Uterus (tissue), 2 donors: ENCODE data around the gene DDX3X.

Experiments used
- POLR2A ChIP-seq, 2 donors: fragments of 450-650 bp; IDR thresholded peaks; one replicate each; pipeline ENCODE4 v1.6.1; 2016; ENCODE audit warnings: antibody characterized with exemption in 2 of 2, mild to moderate bottlenecking in 1 of 2, moderate library complexity in 1 of 2
- TF ChIP-seq, protein P1 (sequence below), 4 experiments: fragments of 200-600 bp in 2 of 4; fragments of 450-650 bp in 2 of 4; sonication (generic) in 2 of 4; IDR thresholded peaks; one replicate each; pipeline ENCODE4 v1.5.1; 2016 to 2019; ENCODE audit warnings: antibody characterized with exemption in 4 of 4, mild to moderate bottlenecking in 2 of 4, moderate library complexity in 1 of 4

DNA sequence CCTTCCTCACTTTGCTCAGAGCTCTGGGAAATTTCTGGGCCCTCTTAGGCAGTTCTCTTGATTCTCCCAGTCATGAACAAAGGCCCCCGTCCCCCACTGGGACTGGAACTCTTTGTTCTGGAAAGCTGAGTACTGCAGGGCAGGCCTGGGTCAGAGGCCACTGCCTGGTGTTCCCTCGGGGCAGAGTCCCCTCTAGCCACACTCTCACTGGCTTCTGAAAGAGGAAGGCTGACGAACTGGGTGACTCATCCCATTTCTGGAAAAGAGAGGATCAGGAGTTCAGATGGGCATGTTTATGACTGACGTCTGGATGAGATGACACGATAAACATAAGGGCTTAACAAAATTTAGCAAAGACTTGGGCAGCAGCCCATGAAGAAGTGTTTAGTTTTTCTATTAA, 47.7 kb downstream of the DDX3X start:
- TF ChIP-seq, protein P1, sequence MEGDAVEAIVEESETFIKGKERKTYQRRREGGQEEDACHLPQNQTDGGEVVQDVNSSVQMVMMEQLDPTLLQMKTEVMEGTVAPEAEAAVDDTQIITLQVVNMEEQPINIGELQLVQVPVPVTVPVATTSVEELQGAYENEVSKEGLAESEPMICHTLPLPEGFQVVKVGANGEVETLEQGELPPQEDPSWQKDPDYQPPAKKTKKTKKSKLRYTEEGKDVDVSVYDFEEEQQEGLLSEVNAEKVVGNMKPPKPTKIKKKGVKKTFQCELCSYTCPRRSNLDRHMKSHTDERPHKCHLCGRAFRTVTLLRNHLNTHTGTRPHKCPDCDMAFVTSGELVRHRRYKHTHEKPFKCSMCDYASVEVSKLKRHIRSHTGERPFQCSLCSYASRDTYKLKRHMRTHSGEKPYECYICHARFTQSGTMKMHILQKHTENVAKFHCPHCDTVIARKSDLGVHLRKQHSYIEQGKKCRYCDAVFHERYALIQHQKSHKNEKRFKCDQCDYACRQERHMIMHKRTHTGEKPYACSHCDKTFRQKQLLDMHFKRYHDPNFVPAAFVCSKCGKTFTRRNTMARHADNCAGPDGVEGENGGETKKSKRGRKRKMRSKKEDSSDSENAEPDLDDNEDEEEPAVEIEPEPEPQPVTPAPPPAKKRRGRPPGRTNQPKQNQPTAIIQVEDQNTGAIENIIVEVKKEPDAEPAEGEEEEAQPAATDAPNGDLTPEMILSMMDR (IDR thresholded peaks at IDR 0.05) = no peak
- no peak for TF ChIP-seq POLR2A (IDR thresholded peaks at IDR 0.05)
